Measurements from ENCODE around the gene HNRNPK. TPM values are rescaled to one million over a fixed set of nuclear protein-coding genes. Genes with fewer than 3 reads are reported as not detected.

HNRNPK gene
- total RNA-seq, 3 donors from 2014 or later: 462 to 657 (median 527) TPM

DNA sequence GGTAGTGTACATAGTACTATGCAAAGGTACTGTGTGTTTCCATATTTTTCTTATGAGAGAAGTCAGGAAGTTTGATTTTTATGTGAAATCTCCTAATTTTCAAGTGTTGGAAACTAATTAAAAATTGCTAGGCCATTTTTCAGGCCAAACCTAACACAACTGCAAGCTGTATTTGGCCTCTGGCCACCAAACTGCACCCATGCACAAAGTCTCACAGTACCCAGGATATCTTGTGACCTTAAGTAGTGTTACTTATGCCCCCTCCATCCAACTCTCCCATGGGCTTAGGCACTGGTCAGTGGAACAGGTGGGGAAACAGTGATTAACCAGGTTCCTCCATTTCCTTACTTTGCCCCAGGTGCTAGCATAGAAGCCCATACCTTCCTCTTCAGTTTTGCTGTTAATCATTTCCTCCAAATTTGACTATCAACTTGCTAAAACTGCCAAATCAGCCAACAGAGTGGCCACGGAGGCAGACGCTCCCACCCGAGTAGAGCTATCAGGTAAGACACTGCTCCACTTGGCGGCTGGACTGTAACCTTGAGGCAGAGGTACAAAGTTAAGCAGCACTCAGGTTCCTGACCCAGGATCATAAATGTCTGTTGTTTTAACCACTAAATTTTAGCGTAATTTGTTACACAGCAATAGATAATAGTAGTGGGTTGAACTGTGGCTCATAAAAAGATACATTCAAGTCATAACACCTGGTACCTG, 39.3 kb downstream of the HNRNPK start:
- intact Hi-C loops (cut with DNase I; ENCODE audit: low total_unique reads): no loop called here
- H3K36me3 ChIP-seq: no peaks in the 10 kb centered on the region
- no peak overlapping the region for H3K4me3 ChIP-seq
- H3K9me3 ChIP-seq: no peaks in the 10 kb centered on the region
- H3K27ac ChIP-seq: no peak overlapping the region
- DNase-seq (ENCODE audit: low spot score in 2 of 2): no peak
- TF ChIP-seq POLR2A (IDR thresholded peaks at IDR 0.05): no peak
- H3K4me1 ChIP-seq: no peaks in the 10 kb centered on the region
- H3K27me3 ChIP-seq: no peaks in the 10 kb centered on the region

GRCh38 chr9:83937861-83938455, 42.1 kb downstream of the HNRNPK start:
- Histone ChIP-seq H3K4me3 (no peak overlapping the region), H3K36me3 (no peaks in the 10 kb centered on the region), H3K4me1 (no peaks in the 10 kb centered on the region), H3K9me3 (no peaks in the 10 kb centered on the region), H3K27ac (no peak overlapping the region), H3K27me3 (no peaks in the 10 kb centered on the region)
- DNase-seq (ENCODE audit: low spot score in 2 of 2): no peak
- intact Hi-C loops (cut with DNase I; ENCODE audit: low total_unique reads): loop anchor here (5.0 kb wide), 1 partner anchor 319 kb away; no protein-coding TSS in a partner anchor
- TF ChIP-seq CTCF (IDR thresholded peaks at IDR 0.05): peak in 2 of 3 donors; percentile 62 to 66
- TF ChIP-seq POLR2A (IDR thresholded peaks at IDR 0.05): no peak

GRCh38 chr9:83936523-83936922, 43.5 kb downstream of the HNRNPK start:
- H3K27ac ChIP-seq: no peak overlapping the region
- no peaks in the 10 kb centered on the region for H3K36me3 ChIP-seq
- H3K9me3 ChIP-seq: no peaks in the 10 kb centered on the region
- H3K4me3 ChIP-seq: no peak overlapping the region
- TF ChIP-seq POLR2A (IDR thresholded peaks at IDR 0.05) (no peak), POLR2AphosphoS5 (IDR thresholded peaks at IDR 0.05) (no peak), CTCF (IDR thresholded peaks at IDR 0.05) (no peak)
- intact Hi-C loops (cut with DNase I; ENCODE audit: low total_unique reads): loop anchor here (5.0 kb wide), 1 partner anchor 321 kb away; no protein-coding TSS in a partner anchor
- no peaks in the 10 kb centered on the region for H3K27me3 ChIP-seq
- no peak for DNase-seq (ENCODE audit: low spot score in 2 of 2)
- H3K4me1 ChIP-seq: no peaks in the 10 kb centered on the region

GRCh38 chr9:83935276-83935935, 44.6 kb downstream of the HNRNPK start:
- Histone ChIP-seq H3K36me3 (no peaks in the 10 kb centered on the region), H3K4me3 (no peak overlapping the region), H3K4me1 (no peaks in the 10 kb centered on the region), H3K27me3 (no peaks in the 10 kb centered on the region), H3K9me3 (no peaks in the 10 kb centered on the region), H3K27ac (peak overlapping the region; percentile 16 to 40)
- DNase-seq (ENCODE audit: low spot score in 2 of 2): no peak
- intact Hi-C loops (cut with DNase I; ENCODE audit: low total_unique reads): loop anchor here (5.0 kb wide), 1 partner anchor 322 kb away; no protein-coding TSS in a partner anchor
- TF ChIP-seq POLR2A (IDR thresholded peaks at IDR 0.05) (no peak), CTCF (IDR thresholded peaks at IDR 0.05) (no peak), POLR2AphosphoS5 (IDR thresholded peaks at IDR 0.05) (no peak)

DNA sequence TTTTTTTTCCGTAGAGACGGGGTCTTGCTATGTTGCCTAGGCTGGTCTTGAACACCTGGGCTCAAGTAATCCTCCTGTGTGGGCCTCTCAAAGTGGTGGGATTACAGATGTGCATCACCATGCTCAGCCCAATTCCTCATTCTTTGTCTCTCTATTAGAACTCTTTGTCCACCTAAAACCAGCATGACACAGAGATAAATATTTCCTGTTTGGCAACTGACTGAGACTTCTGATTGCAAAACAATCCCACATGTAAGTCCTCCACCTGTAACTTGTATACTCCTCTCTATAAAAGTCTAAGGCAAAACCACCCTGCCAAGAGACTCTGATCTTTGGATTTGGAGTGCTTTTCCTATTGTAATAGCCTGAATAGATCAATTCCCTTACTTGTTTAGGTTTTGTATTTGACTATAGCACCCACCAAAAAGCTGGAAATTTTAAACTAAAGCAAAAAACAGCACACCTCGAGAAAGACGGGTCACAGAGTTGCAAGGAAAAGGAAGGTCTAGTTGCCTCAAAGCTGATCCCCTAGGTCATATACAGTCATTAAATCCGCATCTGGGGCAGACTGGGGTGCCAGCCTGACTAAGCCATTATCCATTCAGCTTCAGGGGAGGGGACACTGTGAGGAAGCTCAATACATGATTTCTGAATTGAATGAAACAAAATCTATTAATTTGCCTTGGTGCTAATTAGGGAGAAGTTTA, 45.3 kb downstream of the HNRNPK start:
- Histone ChIP-seq H3K27me3 (no peaks in the 10 kb centered on the region), H3K27ac (peak overlapping the region; percentile 16 to 40), H3K4me3 (no peak overlapping the region), H3K4me1 (no peaks in the 10 kb centered on the region), H3K9me3 (no peaks in the 10 kb centered on the region), H3K36me3 (no peaks in the 10 kb centered on the region)
- intact Hi-C loops (cut with DNase I; ENCODE audit: low total_unique reads): loop anchor here (5.0 kb wide), 1 partner anchor 323 kb away; no protein-coding TSS in a partner anchor
- no peak for TF ChIP-seq POLR2AphosphoS5 (IDR thresholded peaks at IDR 0.05)
- TF ChIP-seq CTCF (IDR thresholded peaks at IDR 0.05): no peak
- TF ChIP-seq POLR2A (IDR thresholded peaks at IDR 0.05): no peak
- no peak for DNase-seq (ENCODE audit: low spot score in 2 of 2)
